Measurements from ENCODE around the gene TRIL. TPM values are rescaled to one million over a fixed set of nuclear protein-coding genes. Genes with fewer than 3 reads are reported as not detected.

Gene TRIL
- total and polyA plus RNA-seq, 2 of the 13 experiments (the other 11 are each of a cell fraction or from before 2014, with no cell fraction given) = 0.18 to 0.40 TPM

DNA sequence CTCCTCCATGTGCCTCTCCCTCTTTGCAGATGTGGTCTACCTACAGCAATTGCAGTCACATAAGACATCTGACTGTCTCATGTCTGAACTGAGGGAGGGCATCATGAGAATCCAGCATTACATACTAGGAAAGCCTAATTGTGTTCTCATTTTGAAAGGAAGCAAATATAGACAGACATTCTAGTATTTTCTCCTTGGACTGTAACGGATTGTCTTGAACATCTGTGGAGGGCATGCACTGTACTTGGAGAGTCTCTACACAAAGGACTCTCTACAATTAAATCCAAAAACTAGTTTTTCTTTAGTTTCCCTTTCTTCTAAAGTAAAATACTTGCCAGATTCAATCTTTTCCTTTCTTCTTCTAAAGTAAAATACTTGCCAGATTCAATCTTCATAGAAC lies 34.7 kb upstream of the TRIL start (continued):
- TF ChIP-seq NFAT5 (CRISPR knock-in tag; IDR thresholded peaks at IDR 0.05) = no peak
- TF ChIP-seq, protein P1, sequence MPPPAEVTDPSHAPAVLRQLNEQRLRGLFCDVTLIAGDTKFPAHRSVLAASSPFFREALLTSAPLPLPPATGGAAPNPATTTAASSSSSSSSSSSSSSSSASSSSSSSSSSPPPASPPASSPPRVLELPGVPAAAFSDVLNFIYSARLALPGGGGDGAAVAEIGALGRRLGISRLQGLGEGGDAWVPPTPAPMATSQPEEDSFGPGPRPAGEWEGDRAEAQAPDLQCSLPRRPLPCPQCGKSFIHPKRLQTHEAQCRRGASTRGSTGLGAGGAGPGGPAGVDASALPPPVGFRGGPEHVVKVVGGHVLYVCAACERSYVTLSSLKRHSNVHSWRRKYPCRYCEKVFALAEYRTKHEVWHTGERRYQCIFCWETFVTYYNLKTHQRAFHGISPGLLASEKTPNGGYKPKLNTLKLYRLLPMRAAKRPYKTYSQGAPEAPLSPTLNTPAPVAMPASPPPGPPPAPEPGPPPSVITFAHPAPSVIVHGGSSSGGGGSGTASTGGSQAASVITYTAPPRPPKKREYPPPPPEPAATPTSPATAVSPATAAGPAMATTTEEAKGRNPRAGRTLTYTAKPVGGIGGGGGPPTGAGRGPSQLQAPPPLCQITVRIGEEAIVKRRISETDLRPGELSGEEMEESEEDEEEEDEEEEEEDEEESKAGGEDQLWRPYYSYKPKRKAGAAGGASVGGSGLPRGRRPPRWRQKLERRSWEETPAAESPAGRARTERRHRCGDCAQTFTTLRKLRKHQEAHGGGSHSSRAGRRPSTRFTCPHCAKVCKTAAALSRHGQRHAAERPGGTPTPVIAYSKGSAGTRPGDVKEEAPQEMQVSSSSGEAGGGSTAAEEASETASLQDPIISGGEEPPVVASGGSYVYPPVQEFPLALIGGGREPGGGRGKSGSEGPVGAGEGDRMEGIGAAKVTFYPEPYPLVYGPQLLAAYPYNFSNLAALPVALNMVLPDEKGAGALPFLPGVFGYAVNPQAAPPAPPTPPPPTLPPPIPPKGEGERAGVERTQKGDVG (CRISPR knock-in tag; IDR thresholded peaks at IDR 0.05; ENCODE audit: borderline replicate concordance) = no peak

Data from HepG2 (cell line).